ENCODE data around the gene LMNA.

GRCh38 chr1:156136970-156137483 lies 22.5 kb downstream of the LMNA start:
- TF ChIP-seq CTCF (conservative IDR thresholded peaks at IDR 0.05) (no peak), ZFX (IDR thresholded peaks at IDR 0.05) (no peak)

Data from C4-2B (cell line).